ENCODE measurements around the gene B3GALT5. TPM values are rescaled to one million over a fixed set of nuclear protein-coding genes. Genes with fewer than 3 reads are reported as not detected.

B3GALT5 gene
- total RNA-seq, 2 experiments from 2014 or later = not detected

DNA sequence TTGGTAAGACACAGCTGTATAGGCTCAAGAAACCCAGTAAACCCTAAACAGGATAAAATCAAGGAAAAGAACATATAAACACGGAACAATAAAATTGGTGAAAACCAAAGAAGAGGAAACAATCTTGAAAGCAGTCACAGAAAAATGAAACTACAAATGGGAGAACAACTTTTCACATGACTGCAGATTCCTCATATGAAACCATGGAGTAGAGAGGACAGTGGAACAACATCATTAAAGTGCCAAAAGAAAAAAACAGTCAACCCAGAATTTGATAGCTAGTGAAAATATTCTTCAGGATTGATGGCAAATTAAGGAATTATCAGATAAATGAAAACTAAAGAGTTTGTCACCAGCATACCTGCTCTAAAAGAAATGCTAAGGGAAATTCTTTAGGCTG is 23.9 kb upstream of the B3GALT5 start:
- H3K36me3 Mint-ChIP-seq = no peaks in the 10 kb centered on the region
- DNase-seq = no peak
- ChIA-PET POLR2A (no interaction called here), CTCF (no interaction called here)
- no peaks in the 10 kb centered on the region for H3K4me1 Mint-ChIP-seq (ENCODE audit: low read depth)
- intact Hi-C loops (cut with micrococcal nuclease) = no loop called here
- H3K27ac Mint-ChIP-seq = no peak overlapping the region
- peaks cover 5% of the 10 kb centered on the region for H3K9me3 Mint-ChIP-seq
- no peak overlapping the region for H3K4me3 Mint-ChIP-seq
- H3K27me3 Mint-ChIP-seq = peaks cover 3% of the 10 kb centered on the region

DNA sequence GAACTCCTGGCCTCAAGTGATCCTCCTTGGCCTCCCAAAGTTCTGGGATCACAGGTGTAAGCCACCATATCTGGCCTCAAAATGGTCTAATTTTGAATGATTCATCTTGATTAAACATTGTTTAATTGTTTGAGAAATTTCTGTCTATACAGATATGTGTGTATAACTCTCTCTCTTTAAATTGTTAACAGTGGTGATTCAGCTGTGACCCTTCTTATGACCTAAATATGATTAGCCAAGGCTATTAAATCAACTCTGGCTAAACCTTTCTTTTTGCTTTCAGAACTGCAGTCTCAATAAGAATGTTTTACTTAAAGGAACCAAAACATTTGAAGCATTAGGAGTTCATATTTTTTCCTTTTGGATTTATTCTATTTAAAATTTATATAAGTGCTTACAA is 19.2 kb upstream of the B3GALT5 start:
- DNase-seq = no peak
- Mint-ChIP-seq H3K27me3 (no peaks in the 10 kb centered on the region), H3K4me3 (no peak overlapping the region), H3K4me1 (ENCODE audit: low read depth) (no peaks in the 10 kb centered on the region), H3K27ac (no peak overlapping the region), H3K9me3 (no peaks in the 10 kb centered on the region), H3K36me3 (no peaks in the 10 kb centered on the region)
- intact Hi-C loops (cut with micrococcal nuclease) = no loop called here
- CTCF ChIA-PET = no interaction called here
- POLR2A ChIA-PET = no interaction called here

DNA sequence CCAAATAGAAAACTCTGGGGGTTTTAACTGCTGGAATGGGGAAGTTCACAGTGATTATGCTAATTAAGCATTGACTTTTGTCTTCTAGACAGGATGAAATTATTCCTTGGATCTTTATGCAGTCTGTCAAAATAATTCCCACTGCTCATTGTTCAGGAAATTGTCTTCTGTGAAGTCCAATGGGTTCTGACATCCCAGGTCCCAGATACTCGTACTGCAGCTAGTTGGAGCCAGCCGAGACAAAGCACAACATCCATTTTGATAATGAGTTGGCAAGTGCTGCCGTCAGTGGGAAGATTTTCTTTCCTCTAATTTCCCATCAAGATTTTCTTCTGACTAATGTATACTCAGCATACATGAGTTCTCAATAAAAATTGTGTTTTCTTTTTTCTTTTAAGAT is 17.3 kb upstream of the B3GALT5 start:
- H3K27ac Mint-ChIP-seq = no peak overlapping the region
- intact Hi-C loops (cut with micrococcal nuclease) = no loop called here

DNA sequence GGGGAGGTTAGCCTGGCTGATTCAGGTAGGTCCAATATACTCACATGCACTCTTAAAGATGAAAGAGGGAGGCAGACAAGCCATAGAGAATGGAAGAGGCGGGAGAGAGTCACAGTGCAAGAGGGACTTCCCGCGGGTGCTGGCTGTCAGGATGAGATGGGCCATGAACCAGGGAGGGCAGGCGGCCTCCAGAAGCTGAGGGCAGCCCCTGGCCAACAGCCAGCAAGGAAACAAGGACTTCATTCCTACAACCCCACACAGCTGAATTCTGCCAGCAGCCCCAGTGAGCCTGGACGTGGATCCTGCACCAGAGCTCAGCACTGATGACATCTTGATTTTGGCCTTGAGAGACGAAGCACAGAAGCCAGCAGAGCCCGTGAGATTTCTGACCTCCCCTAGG is 15.1 kb upstream of the B3GALT5 start:
- no peak for DNase-seq
- Mint-ChIP-seq H3K4me3 (no peak overlapping the region), H3K4me1 (ENCODE audit: low read depth) (no peaks in the 10 kb centered on the region), H3K36me3 (no peaks in the 10 kb centered on the region), H3K27me3 (peaks cover 4% of the 10 kb centered on the region), H3K9me3 (no peaks in the 10 kb centered on the region), H3K27ac (no peak overlapping the region)
- intact Hi-C loops (cut with micrococcal nuclease) = no loop called here
- CTCF ChIA-PET = no interaction called here
- POLR2A ChIA-PET = no interaction called here

More for the DNA sequence above, 17.3 kb upstream of the B3GALT5 start:
- DNase-seq = no peak
- no peaks in the 10 kb centered on the region for H3K4me1 Mint-ChIP-seq (ENCODE audit: low read depth)
- no peak overlapping the region for H3K4me3 Mint-ChIP-seq
- no peaks in the 10 kb centered on the region for H3K36me3 Mint-ChIP-seq
- H3K27me3 Mint-ChIP-seq = no peaks in the 10 kb centered on the region
- POLR2A ChIA-PET = no interaction called here
- CTCF ChIA-PET = no interaction called here
- no peaks in the 10 kb centered on the region for H3K9me3 Mint-ChIP-seq

DNA sequence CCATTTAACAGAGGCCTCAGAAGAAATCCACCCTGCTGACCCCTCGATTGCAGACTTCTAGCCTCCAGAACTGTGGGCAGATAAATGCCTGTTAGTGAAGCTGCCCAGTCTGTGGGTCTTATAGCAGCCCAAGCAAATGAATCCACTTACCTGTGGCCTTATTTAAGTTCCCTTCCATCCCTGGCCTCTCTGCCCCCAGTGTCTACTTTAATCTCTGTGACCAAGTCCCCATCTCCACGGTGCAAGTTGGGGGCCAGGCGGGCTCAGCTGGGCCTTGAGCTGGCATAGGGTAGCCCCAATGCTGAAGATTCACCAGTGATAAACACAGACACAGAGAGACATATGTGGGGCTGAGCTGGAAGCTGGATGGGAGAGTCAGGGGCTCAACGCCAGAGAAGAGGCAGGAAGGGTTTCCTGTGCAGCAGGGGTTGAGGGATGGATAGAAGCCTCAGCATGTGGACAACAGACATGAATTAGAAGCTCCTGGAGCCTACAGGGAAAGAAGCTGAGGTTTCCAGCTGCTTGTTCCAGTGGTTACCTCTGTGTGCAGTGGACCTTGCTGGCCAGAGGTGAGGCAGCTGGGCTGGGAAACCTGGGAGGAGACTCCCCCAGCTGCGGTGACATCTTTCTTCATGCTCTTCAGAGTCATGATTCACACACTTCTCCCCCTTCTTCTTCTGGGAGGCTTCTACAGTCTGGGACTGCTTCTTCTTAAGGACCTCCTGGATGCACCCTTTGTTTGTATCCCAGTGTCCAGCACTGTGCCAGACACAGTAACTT is 13.4 kb upstream of the B3GALT5 start:
- CTCF ChIA-PET = no interaction called here
- H3K9me3 Mint-ChIP-seq = no peaks in the 10 kb centered on the region
- POLR2A ChIA-PET = no interaction called here
- no peaks in the 10 kb centered on the region for H3K4me1 Mint-ChIP-seq (ENCODE audit: low read depth)
- no peak for DNase-seq
- H3K27ac Mint-ChIP-seq = no peak overlapping the region
- intact Hi-C loops (cut with micrococcal nuclease) = no loop called here
- H3K36me3 Mint-ChIP-seq = no peaks in the 10 kb centered on the region
- H3K4me3 Mint-ChIP-seq = no peak overlapping the region
- H3K27me3 Mint-ChIP-seq = peaks cover 4% of the 10 kb centered on the region

GRCh38 chr21:39601187-39601928 is 11.4 kb upstream of the B3GALT5 start:
- Mint-ChIP-seq H3K4me1 (ENCODE audit: low read depth) (no peaks in the 10 kb centered on the region), H3K27me3 (peaks cover 4% of the 10 kb centered on the region), H3K27ac (no peak overlapping the region), H3K36me3 (no peaks in the 10 kb centered on the region), H3K9me3 (no peaks in the 10 kb centered on the region), H3K4me3 (no peak overlapping the region)
- ChIA-PET CTCF (no interaction called here), POLR2A (no interaction called here)
- DNase-seq = no peak
- intact Hi-C loops (cut with micrococcal nuclease) = no loop called here

DNA sequence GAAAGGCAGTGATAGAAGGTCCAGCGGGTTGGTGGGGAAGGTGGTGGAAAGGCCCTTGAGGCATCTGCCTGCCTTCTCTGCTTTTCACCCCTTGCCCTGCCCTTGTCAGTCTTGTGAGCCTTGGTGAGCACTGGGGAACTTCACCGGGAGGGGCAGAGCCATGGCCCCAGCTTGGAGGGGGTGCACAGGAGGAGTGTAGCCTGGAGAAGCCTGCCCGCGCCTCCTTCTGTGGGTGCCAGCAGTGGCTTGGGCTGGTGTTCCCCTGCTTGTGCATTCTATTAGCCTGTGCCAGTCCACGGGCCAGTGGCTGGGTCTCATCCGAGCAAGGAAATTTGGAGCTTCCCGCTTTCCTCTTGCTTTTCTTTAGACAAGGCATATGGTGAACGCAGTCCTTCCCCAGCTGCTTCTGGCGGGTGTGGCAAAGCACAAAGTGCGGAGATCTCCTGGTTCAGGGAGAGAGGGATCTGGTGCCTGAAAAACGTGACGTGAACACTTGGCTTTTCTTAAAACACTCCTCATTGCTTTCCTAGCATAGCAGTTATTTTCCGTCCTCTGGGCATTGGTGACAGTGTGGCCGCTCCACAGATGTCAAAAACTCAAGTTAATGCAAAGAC is 10.6 kb upstream of the B3GALT5 start:
- H3K4me3 Mint-ChIP-seq = no peak overlapping the region
- ChIA-PET POLR2A (no interaction called here), CTCF (no interaction called here)
- H3K36me3 Mint-ChIP-seq = no peaks in the 10 kb centered on the region
- intact Hi-C loops (cut with micrococcal nuclease) = no loop called here
- DNase-seq = no peak
- H3K9me3 Mint-ChIP-seq = no peaks in the 10 kb centered on the region
- H3K27ac Mint-ChIP-seq = no peak overlapping the region
- H3K4me1 Mint-ChIP-seq (ENCODE audit: low read depth) = no peaks in the 10 kb centered on the region
- peaks cover 4% of the 10 kb centered on the region for H3K27me3 Mint-ChIP-seq

- Mint-ChIP-seq H3K27ac (no peak overlapping the region), H3K4me1 (ENCODE audit: low read depth) (no peaks in the 10 kb centered on the region), H3K9me3 (no peaks in the 10 kb centered on the region), H3K27me3 (peaks cover 4% of the 10 kb centered on the region), H3K36me3 (no peaks in the 10 kb centered on the region), H3K4me3 (no peak overlapping the region)
- intact Hi-C loops (cut with micrococcal nuclease) = no loop called here
- no peak for DNase-seq
- ChIA-PET CTCF (no interaction called here), POLR2A (no interaction called here)
These were observed 9.9 kb upstream of the B3GALT5 start for GRCh38 chr21:39602793-39603192.

DNA sequence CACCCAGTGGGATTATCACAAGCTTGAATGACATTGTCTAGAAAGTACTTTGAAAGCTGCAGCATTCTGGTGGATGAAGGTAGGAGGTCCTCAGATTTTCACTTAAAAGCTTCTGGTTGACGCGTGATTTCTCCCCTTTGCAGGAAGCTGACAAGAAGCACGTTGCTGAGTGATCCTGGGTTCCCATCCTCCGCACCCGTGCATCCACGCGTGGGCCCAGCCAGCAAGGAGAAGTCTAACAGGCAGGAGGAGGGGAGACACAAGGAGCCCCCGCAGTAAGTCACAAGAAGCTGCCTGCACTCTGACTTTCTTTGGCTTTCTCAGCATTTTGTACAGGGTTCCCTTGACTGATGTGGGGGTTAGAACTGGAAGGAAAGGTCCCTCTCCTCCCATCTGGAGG is 7.8 kb upstream of the B3GALT5 start:
- no peak for DNase-seq
- no peak overlapping the region for H3K4me3 Mint-ChIP-seq
- no peaks in the 10 kb centered on the region for H3K4me1 Mint-ChIP-seq (ENCODE audit: low read depth)
- no peaks in the 10 kb centered on the region for H3K9me3 Mint-ChIP-seq
- CTCF ChIA-PET = no interaction called here
- peaks cover 4% of the 10 kb centered on the region for H3K27me3 Mint-ChIP-seq
- H3K36me3 Mint-ChIP-seq = no peaks in the 10 kb centered on the region
- no peak overlapping the region for H3K27ac Mint-ChIP-seq
- POLR2A ChIA-PET = no interaction called here
- intact Hi-C loops (cut with micrococcal nuclease) = no loop called here

DNA sequence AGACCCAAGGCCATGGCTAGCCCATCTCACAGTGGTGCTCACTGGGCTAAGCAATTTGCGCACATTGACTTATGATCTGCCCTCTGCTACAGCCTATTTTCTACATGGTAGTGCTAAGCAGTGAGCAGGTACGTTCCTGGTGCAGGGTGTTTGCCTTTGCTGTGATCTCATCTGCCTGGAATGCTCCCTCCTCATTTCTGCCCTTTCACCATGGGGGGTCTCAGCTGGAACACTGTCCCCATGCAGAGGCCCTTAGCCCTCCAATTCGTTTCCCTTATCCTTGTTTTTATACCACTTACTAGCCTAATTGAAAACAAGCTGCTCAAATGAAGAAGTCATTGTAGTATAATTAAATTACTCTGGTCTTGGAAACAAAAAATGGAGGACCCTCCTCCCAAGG is 2.0 kb upstream of the B3GALT5 start:
- Mint-ChIP-seq H3K4me3 (no peak overlapping the region), H3K27me3 (peaks cover 26% of the 10 kb centered on the region), H3K27ac (no peak overlapping the region), H3K9me3 (no peaks in the 10 kb centered on the region), H3K36me3 (no peaks in the 10 kb centered on the region), H3K4me1 (ENCODE audit: low read depth) (peaks cover 6% of the 10 kb centered on the region)
- intact Hi-C loops (cut with micrococcal nuclease) = no loop called here
- ChIA-PET CTCF (no interaction called here), POLR2A (no interaction called here)
- no peak for DNase-seq

GRCh38 chr21:39611551-39612190 is 1.1 kb upstream of the B3GALT5 start:
- Mint-ChIP-seq H3K4me1 (ENCODE audit: low read depth) (peaks cover 6% of the 10 kb centered on the region), H3K27ac (no peak overlapping the region), H3K9me3 (no peaks in the 10 kb centered on the region), H3K4me3 (no peak overlapping the region), H3K36me3 (no peaks in the 10 kb centered on the region), H3K27me3 (peaks cover 26% of the 10 kb centered on the region)
- ChIA-PET POLR2A (no interaction called here), CTCF (no interaction called here)
- DNase-seq = no peak
- intact Hi-C loops (cut with micrococcal nuclease) = no loop called here

DNA sequence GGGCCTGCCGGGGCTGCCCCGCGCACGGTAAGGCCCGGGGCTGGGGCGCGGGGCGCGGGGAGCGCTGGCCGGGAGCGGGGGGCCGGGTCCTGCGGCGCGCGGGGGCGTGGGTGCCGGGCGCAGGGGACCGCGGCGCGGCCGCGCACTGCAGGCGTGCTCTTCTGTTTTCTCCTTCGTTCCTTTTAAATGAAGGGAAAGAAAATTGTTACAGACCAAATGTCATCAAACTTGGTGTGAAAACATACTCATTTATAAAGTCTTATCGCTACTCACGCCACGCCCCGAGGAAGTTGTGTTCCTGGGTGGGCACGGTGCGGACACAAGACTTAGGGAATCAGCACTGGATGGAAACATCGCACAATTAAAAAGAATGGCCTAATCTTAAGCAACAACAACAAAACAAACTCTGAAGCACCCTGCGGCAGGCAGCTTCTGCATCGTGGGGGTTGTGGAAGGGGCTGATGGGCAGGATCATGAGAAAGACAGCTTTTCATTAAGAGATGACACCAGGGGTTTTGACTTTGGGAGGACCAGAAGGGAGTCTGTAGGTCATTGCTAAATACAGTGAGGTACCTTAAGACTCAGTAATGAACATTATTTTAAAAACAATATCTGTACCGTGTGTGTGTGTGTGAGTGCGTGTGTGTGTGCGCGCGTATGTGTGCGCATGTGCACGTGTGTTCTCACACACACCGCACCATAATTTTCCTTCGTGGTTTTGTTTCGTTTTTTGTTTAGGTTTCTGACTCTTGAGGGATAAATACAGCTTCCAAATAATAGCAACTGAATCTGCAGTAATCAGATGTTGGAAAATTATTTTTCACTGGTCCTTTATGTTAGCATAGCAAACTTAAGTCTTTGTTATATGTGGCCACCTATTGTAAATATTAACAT is 548 bp downstream of the B3GALT5 start:
- DNase-seq = no peak
- CTCF ChIA-PET = no interaction called here
- intact Hi-C loops (cut with micrococcal nuclease) = no loop called here
- H3K9me3 Mint-ChIP-seq = no peaks in the 10 kb centered on the region
- H3K4me1 Mint-ChIP-seq (ENCODE audit: low read depth) = peaks cover 6% of the 10 kb centered on the region
- no peak overlapping the region for H3K4me3 Mint-ChIP-seq
- no peak overlapping the region for H3K27ac Mint-ChIP-seq
- POLR2A ChIA-PET = no interaction called here
- peaks cover 26% of the 10 kb centered on the region for H3K27me3 Mint-ChIP-seq
- H3K36me3 Mint-ChIP-seq = no peaks in the 10 kb centered on the region

Measured in activated CD4-positive, alpha-beta memory T cell treated with anti-CD3 and anti-CD28 coated beads for 36 hours (primary cell).